Stimulated activated CD8-positive, alpha-beta memory T cell treated with anti-CD3 and anti-CD28 coated beads, Interleukin-4, amount 100 ng/mL, for 1 hour (primary cell): Measurements from ENCODE around the gene MROH2B.

Experiments used
- DNase-seq, 2 donors: peaks; one replicate each; pipeline ENCODE4 v3.0.0-alpha.2; 2020; ENCODE audit warnings: low read depth in 2 of 2, low spot score in 1 of 2

Gene MROH2B

DNA sequence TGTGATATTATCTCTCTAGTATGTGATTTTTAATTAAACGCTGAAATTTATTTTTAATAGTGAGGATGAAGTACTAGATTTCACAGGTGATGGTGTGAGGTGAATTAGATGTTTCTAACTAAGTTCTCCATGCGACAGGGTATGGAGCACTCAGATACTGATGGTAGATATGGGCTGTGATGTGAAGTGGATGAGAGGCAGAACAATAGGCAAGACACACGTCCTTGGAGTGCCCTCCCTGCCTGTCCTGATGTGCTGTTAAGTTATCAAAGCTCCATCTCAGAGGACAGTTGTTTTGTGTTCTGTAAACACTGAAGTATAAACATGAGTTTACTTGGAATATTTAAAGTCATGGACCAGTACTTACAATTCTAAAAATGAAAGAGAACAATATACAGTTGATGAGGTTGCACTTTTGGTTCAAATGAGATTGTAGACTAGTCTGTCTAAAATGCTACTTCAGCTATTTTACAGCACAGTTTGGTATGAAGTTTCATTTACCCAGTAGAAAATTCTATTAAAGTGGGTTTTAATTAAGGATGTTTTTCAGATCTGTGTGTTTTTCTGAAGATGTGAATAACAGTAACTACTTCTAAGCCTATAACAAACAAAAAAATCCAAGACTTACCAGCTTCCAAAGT lies 97.7 kb downstream of the MROH2B start:
- no peak for DNase-seq

GRCh38 chr5:40972434-40972833 lies 98.7 kb downstream of the MROH2B start:
- no peak for DNase-seq

DNA sequence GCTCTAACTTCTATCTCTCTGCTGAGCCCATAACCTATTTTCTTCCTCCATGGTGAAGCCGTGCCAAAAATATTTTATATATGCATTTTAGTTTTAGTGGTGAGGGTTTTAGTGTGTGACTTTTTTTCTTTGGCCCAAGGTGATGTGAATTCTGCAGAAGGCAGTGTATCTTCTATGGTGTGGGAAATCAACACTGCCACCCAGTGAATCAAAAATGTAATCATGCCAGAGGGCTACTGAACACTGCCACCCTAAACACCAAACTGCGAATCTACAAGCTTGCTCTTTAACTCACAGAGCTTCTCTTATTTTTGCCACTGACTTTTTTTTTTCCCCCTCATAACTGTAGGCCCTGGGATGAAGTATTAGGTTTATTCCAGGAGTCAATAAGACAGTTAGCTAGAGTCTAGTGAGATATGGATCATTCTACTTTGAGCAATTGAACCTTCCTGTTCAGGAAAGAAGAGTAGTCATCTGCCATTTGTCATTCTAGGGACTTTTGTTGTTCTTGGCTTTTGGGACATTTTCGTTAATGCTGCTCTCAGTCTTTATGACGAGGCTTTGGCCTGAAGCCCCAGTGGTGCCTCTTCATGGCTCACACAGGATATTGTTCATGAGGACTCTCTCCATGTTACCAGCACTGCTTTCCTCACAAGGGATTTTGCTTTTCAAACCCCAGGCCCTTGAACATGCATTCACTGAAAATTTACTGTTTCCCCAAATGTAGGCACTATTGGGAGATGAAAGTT lies 108.8 kb downstream of the MROH2B start:
- DNase-seq = no peak

- DNase-seq = no peak
Observed at GRCh38 chr5:40960037-40960436, 111.1 kb downstream of the MROH2B start.

- DNase-seq = no peak
Observed at GRCh38 chr5:40958811-40959210, 112.3 kb downstream of the MROH2B start.

- no peak for DNase-seq
Observed at GRCh38 chr5:40957048-40957447, 114.1 kb downstream of the MROH2B start.

DNA sequence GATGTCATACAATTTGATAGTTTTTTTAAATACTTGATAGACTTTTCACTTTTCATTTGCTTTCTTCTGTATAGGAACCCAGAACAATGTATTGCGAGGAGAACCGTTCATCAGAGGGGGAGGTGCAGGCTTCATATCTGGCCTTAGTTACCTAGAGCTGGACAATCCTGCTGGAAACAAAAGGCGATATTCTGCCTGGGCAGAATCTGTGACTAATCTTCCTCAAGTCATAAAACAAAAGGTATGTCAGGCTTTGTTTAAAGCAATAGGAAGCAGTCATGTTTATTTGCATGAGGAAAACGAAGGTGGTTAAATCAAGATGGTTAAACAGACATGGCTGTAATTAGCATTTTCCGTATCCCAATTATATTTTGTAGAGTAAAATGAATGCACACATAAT lies 115.8 kb downstream of the MROH2B start:
- DNase-seq = no peak
